ENCODE measurements around the gene COX19. TPM values are rescaled to one million over a fixed set of nuclear protein-coding genes. Genes with fewer than 3 reads are reported as not detected.
A peak's percentile ranks its signal among the peaks of the same experiment; 100 is the strongest.

The COX19 gene
- polyA plus RNA-seq, 3 donors: 7.4 to 15.0 (median 7.6) TPM

- H3K27ac Mint-ChIP-seq: peak overlapping the region; percentile 81 to 95 (median 91)
Observed at GRCh38 chr7:940599-941408, 34.5 kb downstream of the COX19 start.

GRCh38 chr7:939843-940242 is 35.5 kb downstream of the COX19 start:
- H3K36me3 ChIP-seq (replicated peaks in 1 of 2; ENCODE audit: control insufficient read depth in 1 of 2, insufficient read depth in 2 of 2, low read length in 2 of 2): peaks cover 23 to 33% of the 10 kb centered on the region in 2 donors
- H3K27ac Mint-ChIP-seq: peak overlapping the region in 6 of 7 donors; percentile 3 to 95 (median 90)
- peak overlapping the region; percentile 34 for H3K4me2 ChIP-seq (replicated peaks; ENCODE audit: extremely low read depth, low read length, poor library complexity, severe bottlenecking)
- no peak for DNase-seq
- H3K36me3 Mint-ChIP-seq: peaks cover 32 to 39% of the 10 kb centered on the region in 2 donors
- no peaks in the 10 kb centered on the region for H3K27me3 ChIP-seq (ENCODE audit: control insufficient read depth in 2 of 2, insufficient read depth in 2 of 2, low read length in 2 of 2)
- H3K27ac ChIP-seq (ENCODE audit: low read depth in 1 of 2, low read length in 2 of 2): peak overlapping the region in 1 of 2 donors; percentile 75
- no peak overlapping the region for H2AFZ ChIP-seq (ENCODE audit: insufficient read depth, low read depth, low read length, poor library complexity, severe bottlenecking)
- H3K4me3 ChIP-seq (replicated peaks in 1 of 3; ENCODE audit: low read depth in 2 of 3, low read length in 3 of 3): no peak overlapping the region
- no peaks in the 10 kb centered on the region for H3K9me3 ChIP-seq (replicated peaks in 1 of 2; ENCODE audit: control insufficient read depth in 1 of 2, insufficient read depth in 1 of 2, low read length in 2 of 2)
- H3K27me3 Mint-ChIP-seq (ENCODE audit: low read depth in 3 of 3): no peaks in the 10 kb centered on the region
- TF ChIP-seq, protein P1, sequence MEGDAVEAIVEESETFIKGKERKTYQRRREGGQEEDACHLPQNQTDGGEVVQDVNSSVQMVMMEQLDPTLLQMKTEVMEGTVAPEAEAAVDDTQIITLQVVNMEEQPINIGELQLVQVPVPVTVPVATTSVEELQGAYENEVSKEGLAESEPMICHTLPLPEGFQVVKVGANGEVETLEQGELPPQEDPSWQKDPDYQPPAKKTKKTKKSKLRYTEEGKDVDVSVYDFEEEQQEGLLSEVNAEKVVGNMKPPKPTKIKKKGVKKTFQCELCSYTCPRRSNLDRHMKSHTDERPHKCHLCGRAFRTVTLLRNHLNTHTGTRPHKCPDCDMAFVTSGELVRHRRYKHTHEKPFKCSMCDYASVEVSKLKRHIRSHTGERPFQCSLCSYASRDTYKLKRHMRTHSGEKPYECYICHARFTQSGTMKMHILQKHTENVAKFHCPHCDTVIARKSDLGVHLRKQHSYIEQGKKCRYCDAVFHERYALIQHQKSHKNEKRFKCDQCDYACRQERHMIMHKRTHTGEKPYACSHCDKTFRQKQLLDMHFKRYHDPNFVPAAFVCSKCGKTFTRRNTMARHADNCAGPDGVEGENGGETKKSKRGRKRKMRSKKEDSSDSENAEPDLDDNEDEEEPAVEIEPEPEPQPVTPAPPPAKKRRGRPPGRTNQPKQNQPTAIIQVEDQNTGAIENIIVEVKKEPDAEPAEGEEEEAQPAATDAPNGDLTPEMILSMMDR (IDR thresholded peaks at IDR 0.05): no peak
- peaks cover 0 to 3% (median 0%) of the 10 kb centered on the region in 7 donors for H3K9me3 Mint-ChIP-seq
- peaks cover 23 to 27% of the 10 kb centered on the region in 2 donors for H3K4me1 ChIP-seq (ENCODE audit: control insufficient read depth in 1 of 2, insufficient read depth in 2 of 2, low read length in 2 of 2)
- H3K9ac ChIP-seq (ENCODE audit: insufficient read depth, low read length, poor library complexity, severe bottlenecking): no peak overlapping the region
- H3K4me1 Mint-ChIP-seq: peaks cover 32% of the 10 kb centered on the region
- peaks cover 73% of the 10 kb centered on the region for H4K20me1 ChIP-seq (ENCODE audit: insufficient read depth, low read length)
- no CpG with 5 or more reads among the region's 4 CpGs for WGBS (ENCODE audit: insufficient coverage)
- intact Hi-C loops (cut with micrococcal nuclease): no loop called here
- H3K4me3 Mint-ChIP-seq: no peak overlapping the region
- H3K79me2 ChIP-seq (ENCODE audit: insufficient read depth, low read length): peaks cover 73% of the 10 kb centered on the region

More at GRCh38 chr7:940599-941408, 34.5 kb downstream of the COX19 start:
- intact Hi-C loops (cut with micrococcal nuclease): no loop called here
- Histone ChIP-seq H4K20me1 (ENCODE audit: insufficient read depth, low read length) (peaks cover 73% of the 10 kb centered on the region), H3K4me1 (ENCODE audit: control insufficient read depth in 1 of 2, insufficient read depth in 2 of 2, low read length in 2 of 2) (peaks cover 23 to 27% of the 10 kb centered on the region in 2 donors), H3K9ac (ENCODE audit: insufficient read depth, low read length, poor library complexity, severe bottlenecking) (no peak overlapping the region), H3K27ac (ENCODE audit: low read depth in 1 of 2, low read length in 2 of 2) (peak overlapping the region in 1 of 2 donors; percentile 75), H3K79me2 (ENCODE audit: insufficient read depth, low read length) (peaks cover 73% of the 10 kb centered on the region), H3K4me3 (replicated peaks in 1 of 3; ENCODE audit: low read depth in 2 of 3, low read length in 3 of 3) (peak overlapping the region in 1 of 3 experiments; percentile 31), H2AFZ (ENCODE audit: insufficient read depth, low read depth, low read length, poor library complexity, severe bottlenecking) (no peak overlapping the region), H3K9me3 (replicated peaks in 1 of 2; ENCODE audit: control insufficient read depth in 1 of 2, insufficient read depth in 1 of 2, low read length in 2 of 2) (no peaks in the 10 kb centered on the region), H3K4me2 (replicated peaks; ENCODE audit: extremely low read depth, low read length, poor library complexity, severe bottlenecking) (peak overlapping the region; percentile 34), H3K27me3 (ENCODE audit: control insufficient read depth in 2 of 2, insufficient read depth in 2 of 2, low read length in 2 of 2) (no peaks in the 10 kb centered on the region), H3K36me3 (replicated peaks in 1 of 2; ENCODE audit: control insufficient read depth in 1 of 2, insufficient read depth in 2 of 2, low read length in 2 of 2) (peaks cover 23 to 24% of the 10 kb centered on the region in 2 donors)
- Mint-ChIP-seq H3K4me3 (no peak overlapping the region), H3K27me3 (ENCODE audit: low read depth in 3 of 3) (no peaks in the 10 kb centered on the region), H3K36me3 (peaks cover 31 to 41% of the 10 kb centered on the region in 2 donors), H3K4me1 (peaks cover 34% of the 10 kb centered on the region), H3K9me3 (peaks cover 0 to 3% (median 0%) of the 10 kb centered on the region in 7 donors)
- no CpG with 5 or more reads among the region's 2 CpGs for WGBS (ENCODE audit: insufficient coverage)
- peak; percentile 66 to 90 (median 89) for DNase-seq
- TF ChIP-seq, protein P1 (IDR thresholded peaks at IDR 0.05): no peak

All from CD14-positive monocyte (primary cell).